Choroid plexus epithelial cell (primary cell): ENCODE data around the gene ACTN2.

Experiments
- DNase-seq: peaks from one replicate; pipeline ENCODE4 v3.0.0-alpha.2; 2010; ENCODE audit warnings: low read depth
- H3K4me3 ChIP-seq: 2 replicates; pipeline ENCODE4 v1.5.1; 2011; ENCODE audit warnings: low read depth, mild to moderate bottlenecking, control low read depth, low read length, moderate library complexity
- CTCF ChIP-seq: conservative IDR thresholded peaks from 2 replicates; pipeline ENCODE4 v1.5.1; 2011; ENCODE audit warnings: low read depth, mild to moderate bottlenecking, control low read depth, inconsistent platforms, low read length, moderate library complexity

ACTN2 gene

GRCh38 chr1:236677641-236678235 is 8.6 kb upstream of the ACTN2 start:
- TF ChIP-seq CTCF = no peak
- peak; percentile 13 for DNase-seq
- no peak overlapping the region for H3K4me3 ChIP-seq

- no peak for TF ChIP-seq CTCF
- DNase-seq = no peak
- H3K4me3 ChIP-seq = no peak overlapping the region
Observed at GRCh38 chr1:236681219-236681618, 5.1 kb upstream of the ACTN2 start.

- no peak for TF ChIP-seq CTCF
- no peak for DNase-seq
- no peak overlapping the region for H3K4me3 ChIP-seq
Observed at GRCh38 chr1:236685205-236685916, 938 bp upstream of the ACTN2 start.

- no peak for DNase-seq
- TF ChIP-seq CTCF = no peak
Observed at GRCh38 chr1:236686815-236687160, 489 bp downstream of the ACTN2 start.

GRCh38 chr1:236687273-236687672 is 974 bp downstream of the ACTN2 start:
- no peak for DNase-seq
- no peak overlapping the region for H3K4me3 ChIP-seq
- no peak for TF ChIP-seq CTCF

More at GRCh38 chr1:236686815-236687160, 489 bp downstream of the ACTN2 start:
- H3K4me3 ChIP-seq = peak overlapping the region; percentile 45

GRCh38 chr1:236688705-236689104 is 2.4 kb downstream of the ACTN2 start:
- no peak overlapping the region for H3K4me3 ChIP-seq
- no peak for TF ChIP-seq CTCF
- no peak for DNase-seq
